IPS-15b (cell line): ENCODE results near the gene SRGAP2B.
"Not testable (repeated sequence)": the region's sequence is repeated elsewhere in the genome, so short reads cannot be mapped to it uniquely, and the experiment has no call there.

Source experiments
- H3K27me3 ChIP-seq: one replicate; pipeline ENCODE4 v1.6.1; 2013; ENCODE audit warnings: low read length; ENCODE audit not compliant: control insufficient read depth, insufficient read depth
- H3K36me3 ChIP-seq: one replicate; pipeline ENCODE4 v1.6.1; 2013; ENCODE audit warnings: low read length; ENCODE audit not compliant: control insufficient read depth, insufficient read depth
- H3K4me1 ChIP-seq: one replicate; pipeline ENCODE4 v1.6.1; 2013; ENCODE audit warnings: mild to moderate bottlenecking, low read length; ENCODE audit not compliant: control insufficient read depth, insufficient read depth
- H3K4me3 ChIP-seq: one replicate; pipeline ENCODE4 v1.5.1; 2013; ENCODE audit warnings: low read depth, low read length
- H3K9ac ChIP-seq: one replicate; pipeline ENCODE4 v1.6.1; 2013; ENCODE audit warnings: low read depth, mild to moderate bottlenecking, low read length
- H3K9me3 ChIP-seq: one replicate; pipeline ENCODE4 v1.6.1; 2013; ENCODE audit warnings: mild to moderate bottlenecking, low read length; ENCODE audit not compliant: control insufficient read depth, insufficient read depth

SRGAP2B gene

DNA sequence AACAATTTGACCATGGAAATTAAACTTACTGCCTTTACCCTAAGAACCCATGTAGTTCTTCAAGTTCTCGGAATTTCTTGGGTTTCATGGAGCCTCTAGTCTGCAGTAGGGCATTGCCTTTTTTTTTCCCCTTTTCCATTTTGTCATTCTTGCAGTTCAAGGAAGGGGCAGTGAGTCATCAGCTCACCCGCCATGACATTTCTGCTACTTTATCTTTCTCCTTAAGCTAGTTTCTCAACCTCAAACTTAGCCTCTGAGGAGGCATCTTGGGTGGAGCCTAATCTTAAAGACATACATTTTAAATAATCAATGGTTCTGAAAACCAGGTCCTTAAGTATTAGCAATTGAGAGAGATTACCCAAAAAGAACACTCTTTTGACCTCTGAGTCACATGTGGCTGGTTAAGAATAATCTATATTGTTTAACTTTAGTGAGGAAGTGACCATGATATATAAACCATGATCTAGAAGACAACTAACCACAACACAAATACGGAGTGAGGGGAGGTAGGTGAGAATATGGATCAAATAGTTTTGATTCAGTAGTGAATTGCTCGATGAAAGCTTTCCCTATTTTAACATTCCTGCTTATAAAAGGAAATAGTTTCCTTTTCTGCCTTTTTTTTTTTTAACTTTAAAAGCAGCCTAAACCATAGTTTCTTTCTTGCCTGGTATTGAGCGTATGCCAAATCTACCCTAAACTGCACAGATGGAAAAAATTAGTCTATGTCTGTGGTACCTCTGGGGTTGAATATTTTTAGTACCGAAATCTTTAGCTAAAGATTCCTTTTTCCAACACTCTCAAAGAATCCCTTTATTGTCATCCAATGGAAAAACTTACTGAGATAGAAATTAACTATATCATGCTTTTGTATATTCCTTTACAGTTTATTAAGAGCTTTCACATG is 20.7 kb upstream of the SRGAP2B start:
- H3K4me3 ChIP-seq, H3K36me3 ChIP-seq, H3K4me1 ChIP-seq, H3K9me3 ChIP-seq, H3K9ac ChIP-seq, H3K27me3 ChIP-seq: not testable (repeated sequence)

DNA sequence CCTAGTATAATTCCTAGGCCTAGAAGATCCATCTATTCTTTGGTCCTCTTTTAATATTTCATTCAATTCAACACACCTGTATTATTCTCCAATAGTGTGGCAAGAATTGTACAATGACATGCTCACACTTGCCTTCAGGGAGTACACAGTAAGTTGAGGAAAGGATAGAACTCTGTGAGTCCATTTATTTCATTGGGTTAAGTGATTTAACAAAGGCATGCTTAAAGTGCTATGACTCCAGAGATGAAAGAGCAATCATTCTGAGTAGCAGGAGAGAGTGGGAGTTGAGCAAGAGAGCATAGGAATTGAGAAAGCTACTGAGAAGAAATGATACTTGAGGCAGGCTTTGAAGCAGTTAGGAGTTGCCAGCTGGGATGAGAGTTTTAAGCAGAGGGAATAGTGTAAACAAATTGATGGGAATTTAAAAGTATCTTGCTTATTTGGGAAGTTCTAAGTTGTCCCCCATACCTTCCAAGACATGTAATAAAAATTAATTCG is 19.5 kb upstream of the SRGAP2B start:
- not testable (repeated sequence) for H3K9ac ChIP-seq, H3K27me3 ChIP-seq, H3K9me3 ChIP-seq, H3K4me1 ChIP-seq, H3K4me3 ChIP-seq, H3K36me3 ChIP-seq

DNA sequence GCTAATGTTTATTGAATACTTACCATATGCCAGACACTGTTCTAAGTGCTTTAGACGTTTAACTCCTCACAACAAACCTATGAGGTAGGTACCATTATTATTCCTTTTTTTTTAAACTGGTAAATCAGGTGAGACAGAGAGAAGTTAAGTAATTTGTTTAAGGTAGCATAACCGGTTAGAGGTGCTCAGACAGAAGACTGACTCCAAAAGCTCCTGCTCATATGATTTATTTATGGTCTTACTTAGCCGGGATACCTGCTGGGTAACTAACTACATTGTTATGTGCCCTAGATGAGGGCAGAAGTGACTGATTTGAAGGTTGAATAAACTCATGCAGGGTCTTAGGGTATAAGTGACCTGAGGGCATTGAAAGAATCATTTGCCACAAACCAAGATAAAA is 17.6 kb upstream of the SRGAP2B start:
- H3K27me3 ChIP-seq, H3K9me3 ChIP-seq, H3K9ac ChIP-seq, H3K4me1 ChIP-seq, H3K4me3 ChIP-seq, H3K36me3 ChIP-seq: not testable (repeated sequence)

DNA sequence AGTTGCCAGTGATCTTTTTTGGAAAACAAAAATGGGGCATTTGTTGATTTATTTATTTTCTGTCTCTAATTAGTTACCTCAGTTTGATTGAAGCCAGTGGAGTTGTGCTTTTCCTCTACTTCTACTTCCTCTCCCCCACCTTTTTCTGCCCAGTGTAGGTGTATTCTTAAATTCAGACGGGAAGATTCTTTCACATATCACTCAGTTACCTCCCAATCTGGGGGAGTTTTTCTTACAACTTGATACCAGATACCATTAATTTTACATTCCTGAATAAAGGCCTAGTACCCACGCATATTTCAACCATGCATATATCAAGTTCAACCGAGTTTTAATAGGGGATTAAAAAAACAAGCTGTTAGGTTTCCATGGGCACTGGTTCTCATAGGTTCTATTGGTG is 16.5 kb upstream of the SRGAP2B start:
- H3K4me1 ChIP-seq, H3K36me3 ChIP-seq, H3K9me3 ChIP-seq, H3K9ac ChIP-seq, H3K27me3 ChIP-seq, H3K4me3 ChIP-seq: not testable (repeated sequence)

DNA sequence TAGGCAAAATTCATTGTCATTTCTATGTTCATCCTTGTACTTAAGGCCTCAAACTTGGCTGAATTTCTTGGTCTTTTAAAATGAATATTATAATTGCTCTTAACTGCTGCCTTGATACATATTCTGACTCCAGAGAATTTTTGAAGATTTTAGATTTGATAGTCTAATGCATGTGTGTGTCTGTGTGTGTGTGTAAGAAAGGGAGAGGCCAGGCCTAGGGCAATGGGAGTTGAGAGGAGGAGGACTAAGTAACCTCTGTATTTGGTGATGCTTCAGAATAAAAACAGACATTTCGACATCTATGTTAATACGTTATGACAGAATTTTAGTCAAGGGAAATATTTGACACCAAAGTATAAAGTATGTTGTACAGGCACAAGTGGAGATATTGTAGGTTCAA is 8.2 kb upstream of the SRGAP2B start:
- not testable (repeated sequence) for H3K9me3 ChIP-seq, H3K4me1 ChIP-seq, H3K9ac ChIP-seq, H3K36me3 ChIP-seq, H3K27me3 ChIP-seq, H3K4me3 ChIP-seq

DNA sequence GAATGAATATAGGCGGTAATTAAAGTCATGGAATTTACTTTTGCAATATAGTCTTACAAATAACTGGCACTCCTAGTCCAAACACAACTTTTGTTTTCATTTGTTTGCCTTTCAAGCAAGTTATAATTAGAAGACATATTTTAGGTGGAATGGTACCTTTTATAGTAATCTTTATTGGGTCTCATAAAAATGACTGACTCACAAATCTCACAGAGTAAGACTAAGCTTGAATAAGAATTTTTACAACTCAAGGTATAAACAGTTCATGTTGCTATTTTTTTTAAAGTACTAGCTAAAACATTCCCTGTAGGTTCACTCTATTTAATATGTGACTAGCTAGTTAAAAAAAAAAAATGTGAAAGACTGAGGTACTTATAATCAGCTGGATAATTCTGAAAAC is 6.6 kb upstream of the SRGAP2B start:
- not testable (repeated sequence) for H3K4me3 ChIP-seq, H3K4me1 ChIP-seq, H3K9ac ChIP-seq, H3K27me3 ChIP-seq, H3K36me3 ChIP-seq, H3K9me3 ChIP-seq

DNA sequence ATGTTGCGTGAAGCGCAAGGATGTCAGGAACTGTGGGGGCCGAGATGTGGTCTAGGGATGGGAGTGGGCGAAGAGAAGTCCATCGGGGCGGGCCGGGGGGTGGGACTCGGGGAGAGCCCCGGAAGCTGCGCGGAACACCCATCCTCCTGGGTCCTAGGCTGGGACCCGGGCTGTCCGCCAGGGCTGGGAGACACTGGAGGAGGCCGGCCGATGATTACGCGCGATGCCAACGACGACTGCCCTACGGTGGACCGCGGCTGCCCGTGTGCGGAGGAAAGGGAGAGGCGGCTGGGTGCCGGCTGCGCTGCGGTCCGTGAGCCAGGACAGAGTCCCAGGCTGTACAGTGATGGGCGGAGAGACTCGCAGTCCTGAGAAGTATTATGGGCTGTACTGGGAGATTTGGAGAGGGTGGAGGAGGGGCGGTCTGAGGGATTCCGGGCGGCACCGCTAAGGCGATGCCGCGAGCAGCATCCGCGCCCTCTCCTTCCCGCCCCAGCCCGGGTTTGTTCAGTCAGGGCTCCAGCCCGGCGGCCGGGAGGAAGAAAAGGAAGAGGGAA is 395 bp downstream of the SRGAP2B start:
- H3K4me1 ChIP-seq, H3K9me3 ChIP-seq, H3K36me3 ChIP-seq, H3K27me3 ChIP-seq, H3K9ac ChIP-seq: not testable (repeated sequence)
- H3K4me3 ChIP-seq = peak overlapping the region; percentile 39

DNA sequence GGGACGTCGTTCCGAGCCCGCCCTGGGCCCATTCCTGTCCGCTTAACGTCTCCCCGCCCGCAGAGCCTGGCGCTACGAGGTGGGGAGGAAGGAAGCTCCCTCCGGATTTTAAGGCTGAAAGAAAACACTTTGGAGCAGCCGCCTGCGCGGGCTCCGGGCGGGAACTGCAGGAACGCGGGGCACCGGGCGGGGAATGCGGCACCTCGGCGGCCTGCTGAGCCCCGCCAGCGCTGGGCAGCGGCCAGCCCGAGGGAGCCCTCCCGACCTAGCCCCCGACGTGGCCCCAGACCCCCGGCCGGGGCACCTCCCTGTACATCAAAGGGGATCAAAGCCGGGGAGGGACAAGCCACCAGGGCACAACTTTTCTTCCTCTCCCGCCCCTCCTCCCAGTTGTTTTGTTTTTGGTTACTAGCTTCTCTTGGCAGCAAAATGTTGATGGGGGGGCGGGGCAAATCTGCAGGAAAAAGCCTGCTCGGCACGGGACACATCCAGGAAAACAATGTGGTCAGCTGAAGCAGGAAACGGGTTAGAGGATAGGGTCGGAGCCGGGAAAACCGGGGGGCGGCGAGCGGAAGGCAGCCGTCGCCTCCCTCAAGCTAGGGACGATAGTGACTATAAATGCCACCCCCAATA is 1.5 kb downstream of the SRGAP2B start:
- H3K9ac ChIP-seq, H3K9me3 ChIP-seq, H3K36me3 ChIP-seq, H3K4me1 ChIP-seq, H3K27me3 ChIP-seq: not testable (repeated sequence)
- H3K4me3 ChIP-seq = peak overlapping the region; percentile 26

DNA sequence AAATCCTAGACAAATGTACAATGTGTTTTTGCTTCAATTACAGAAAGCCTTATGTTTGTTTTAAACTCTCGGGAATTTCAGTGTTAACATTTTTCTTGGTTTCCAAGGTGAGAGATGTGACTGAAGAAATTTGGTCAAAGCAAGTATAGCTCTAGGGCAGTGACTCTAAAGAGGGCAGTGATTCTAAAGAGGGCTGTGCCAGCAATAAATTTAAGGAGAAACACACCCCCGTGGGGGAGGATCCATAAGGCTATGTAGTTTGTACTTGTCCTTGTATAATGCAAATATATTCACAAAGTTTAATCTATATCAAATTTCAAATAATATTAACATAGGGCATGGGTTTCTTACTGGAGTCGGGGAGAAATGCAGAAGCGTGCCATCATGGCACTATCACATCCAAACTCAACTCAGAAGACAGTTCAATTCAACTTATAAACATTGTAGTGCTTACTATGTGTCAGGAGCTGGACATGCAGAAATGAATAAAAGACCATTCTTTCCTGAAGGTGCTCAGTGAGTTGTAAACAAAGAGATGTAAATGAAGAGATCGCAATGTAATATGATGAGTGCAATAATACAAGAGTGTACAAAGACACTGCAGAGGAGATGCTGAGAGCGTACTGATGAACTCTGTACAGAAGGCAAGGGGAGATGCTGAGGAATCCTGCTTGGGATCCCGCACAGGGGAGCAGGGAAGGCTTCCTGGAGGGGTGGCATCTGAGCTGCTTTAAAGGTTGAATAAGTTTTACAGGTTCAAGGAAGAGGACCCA is 12.5 kb downstream of the SRGAP2B start:
- H3K4me1 ChIP-seq = not testable (repeated sequence)

DNA sequence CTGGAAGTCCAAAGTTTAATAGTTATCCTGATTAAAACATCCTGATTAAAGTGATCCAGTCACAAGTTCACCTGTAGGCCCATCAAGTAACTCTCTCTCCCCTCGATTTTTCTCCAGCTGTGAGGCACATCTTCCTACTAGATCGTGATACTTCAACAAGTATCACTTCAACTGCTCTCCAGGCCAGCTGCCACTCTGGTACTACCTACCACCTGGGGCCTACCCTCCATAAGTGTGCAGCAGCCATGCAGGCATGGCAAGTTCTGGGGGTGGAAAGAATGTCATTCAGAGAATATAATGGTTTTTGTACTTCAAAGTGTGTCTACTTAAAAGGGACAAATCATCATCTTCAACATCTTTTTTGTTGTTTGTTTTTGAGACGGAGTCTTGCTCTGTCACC is 14.9 kb downstream of the SRGAP2B start:
- H3K9me3 ChIP-seq, H3K4me1 ChIP-seq, H3K27me3 ChIP-seq, H3K4me3 ChIP-seq, H3K36me3 ChIP-seq, H3K9ac ChIP-seq: not testable (repeated sequence)

More for the DNA sequence above, 12.5 kb downstream of the SRGAP2B start:
- H3K9ac ChIP-seq, H3K4me3 ChIP-seq, H3K36me3 ChIP-seq, H3K9me3 ChIP-seq, H3K27me3 ChIP-seq: not testable (repeated sequence)

DNA sequence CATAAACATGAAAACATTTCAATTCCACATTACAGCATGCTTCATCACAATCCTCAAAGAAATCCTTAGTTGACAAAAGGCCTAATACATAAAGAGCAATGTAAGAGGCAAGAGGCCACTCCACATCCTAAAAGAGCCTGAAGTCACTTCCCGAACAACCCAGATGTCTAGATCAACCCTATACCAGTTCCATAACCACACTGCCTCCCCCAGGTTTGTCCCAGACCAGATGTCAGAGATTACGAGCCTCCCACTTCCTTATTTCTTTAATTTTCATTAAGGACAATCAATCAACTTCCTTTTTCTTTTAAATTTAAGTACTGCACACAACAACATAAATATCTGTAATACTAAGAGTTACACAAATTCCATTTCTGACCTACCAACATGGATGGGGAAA is 15.4 kb downstream of the SRGAP2B start:
- H3K4me3 ChIP-seq, H3K9me3 ChIP-seq, H3K4me1 ChIP-seq, H3K27me3 ChIP-seq, H3K36me3 ChIP-seq, H3K9ac ChIP-seq: not testable (repeated sequence)
